Activated T-cell treated with anti-CD3 and anti-CD28 coated beads for 48 hours (primary cell): ENCODE data around the gene SH3RF2.
"Not testable (repeated sequence)": the region's sequence is repeated elsewhere in the genome, so short reads cannot be mapped to it uniquely, and the experiment has no call there.

Source experiments
- DNase-seq: peaks from one replicate; pipeline ENCODE4 v3.0.0-alpha.2; 2020; ENCODE audit warnings: low read depth

The SH3RF2 gene

DNA sequence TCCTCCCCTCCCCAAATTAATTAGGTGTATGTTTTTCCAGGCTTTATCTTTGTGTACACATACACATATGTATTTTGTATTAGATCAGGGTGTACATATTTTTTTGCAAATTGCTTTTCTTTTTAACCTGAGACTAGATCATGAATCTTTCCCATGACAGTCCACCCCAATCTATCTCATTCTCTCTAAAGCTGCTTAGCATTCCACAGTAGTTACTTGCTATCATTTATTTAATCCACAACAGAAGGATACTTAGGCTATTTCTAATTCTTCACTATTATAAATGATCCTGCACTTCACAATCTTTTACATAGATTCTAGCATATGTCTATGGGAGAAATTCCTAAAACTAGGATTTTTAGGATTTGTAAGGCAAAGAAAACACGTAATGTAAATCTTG is 43.9 kb downstream of the SH3RF2 start:
- DNase-seq = no peak

DNA sequence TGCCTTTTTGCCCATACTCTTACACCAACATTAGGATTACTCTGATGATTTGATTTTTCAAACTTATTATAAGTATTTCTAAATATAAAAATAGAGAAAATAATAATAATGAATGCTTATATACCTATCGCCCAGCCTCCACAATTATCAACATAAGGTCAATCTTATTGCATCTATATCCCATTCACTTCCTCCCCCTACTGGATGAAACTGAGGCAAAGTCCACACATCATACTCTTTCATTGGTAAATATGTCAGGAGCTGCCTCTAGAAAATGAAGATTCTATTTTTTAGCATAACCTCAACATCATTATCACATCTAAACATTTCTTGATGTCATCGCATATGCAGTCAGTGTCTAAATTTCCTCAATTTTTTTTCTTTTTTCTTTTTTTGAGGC is 44.3 kb downstream of the SH3RF2 start:
- DNase-seq = no peak

DNA sequence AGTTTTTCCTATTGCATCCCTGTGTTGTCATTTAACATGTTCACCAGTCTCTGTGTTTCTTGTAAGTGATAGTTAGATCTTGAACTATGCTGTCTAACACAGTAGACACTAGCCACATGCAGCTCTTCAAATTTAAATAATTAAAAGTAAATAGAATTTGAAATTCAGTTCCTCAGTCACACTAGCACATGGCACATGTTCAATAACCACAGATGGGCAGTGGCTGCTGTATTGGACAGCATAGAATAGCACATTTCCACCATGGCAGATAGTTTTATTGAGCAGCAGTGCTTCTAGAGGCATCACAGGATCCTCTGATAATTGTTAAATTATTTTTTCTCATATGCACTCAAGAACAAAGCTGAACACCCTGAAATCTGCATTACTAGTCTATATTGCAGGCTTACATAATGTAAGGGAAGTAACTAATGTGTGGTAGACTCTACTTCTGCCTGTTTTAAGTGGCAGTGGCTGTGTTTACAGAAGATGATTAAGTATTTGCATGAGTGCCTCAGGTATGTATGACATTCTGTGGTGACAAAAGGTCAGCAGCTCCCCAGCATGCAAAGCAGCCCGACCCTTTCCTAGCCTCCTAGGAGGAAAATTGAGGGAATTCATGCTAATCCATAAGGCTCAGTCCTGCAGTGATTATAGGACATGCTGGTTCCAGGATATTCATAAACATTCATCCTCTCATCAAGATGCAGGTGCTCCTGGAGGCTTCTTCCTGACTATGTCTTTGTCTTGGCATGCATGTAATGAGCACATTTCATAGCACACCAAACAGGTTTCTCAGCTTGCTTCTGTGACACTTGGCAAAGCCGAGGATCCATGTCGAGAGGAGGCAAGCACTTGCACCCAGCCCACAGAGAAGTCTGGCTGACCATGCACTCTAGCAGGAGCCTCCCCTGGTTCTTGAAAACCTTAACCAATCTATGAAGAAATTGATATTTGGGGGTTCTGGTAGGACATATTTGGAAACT is 45.5 kb downstream of the SH3RF2 start:
- no peak for DNase-seq

DNA sequence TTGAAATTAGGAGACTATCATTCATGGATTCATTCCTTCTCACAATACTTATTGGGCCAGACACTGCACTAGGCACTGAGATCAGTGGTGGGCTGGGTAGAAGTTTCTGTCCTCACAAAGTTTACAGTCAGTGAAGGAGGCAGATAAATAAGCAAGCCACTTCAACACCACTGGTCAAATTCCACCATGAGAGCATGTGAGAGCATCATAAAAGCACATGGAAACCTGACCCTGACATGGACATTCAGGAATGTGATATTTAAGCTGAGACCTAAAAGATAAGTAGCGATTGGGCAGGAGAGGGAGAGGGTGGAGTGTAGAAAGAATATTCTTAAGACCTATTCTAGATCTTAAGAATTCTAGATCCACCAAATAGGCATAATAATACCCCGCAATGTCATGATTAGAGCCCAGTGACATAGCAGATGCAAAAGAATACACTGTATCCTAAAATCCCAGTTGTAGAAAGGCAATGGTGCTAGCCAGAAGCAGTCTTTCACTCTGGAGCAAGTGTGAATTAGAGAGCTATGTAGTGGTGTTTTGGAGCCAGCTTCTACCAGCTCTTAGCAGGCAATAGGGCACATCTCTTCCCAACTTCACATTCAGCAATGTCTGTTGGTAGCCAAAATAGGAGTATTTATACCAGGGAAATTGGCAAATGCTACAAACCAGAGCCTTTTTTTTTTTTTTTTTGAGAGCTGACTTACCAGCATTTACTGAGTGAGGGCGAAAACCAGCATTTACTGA is 46.4 kb downstream of the SH3RF2 start:
- no peak for DNase-seq

DNA sequence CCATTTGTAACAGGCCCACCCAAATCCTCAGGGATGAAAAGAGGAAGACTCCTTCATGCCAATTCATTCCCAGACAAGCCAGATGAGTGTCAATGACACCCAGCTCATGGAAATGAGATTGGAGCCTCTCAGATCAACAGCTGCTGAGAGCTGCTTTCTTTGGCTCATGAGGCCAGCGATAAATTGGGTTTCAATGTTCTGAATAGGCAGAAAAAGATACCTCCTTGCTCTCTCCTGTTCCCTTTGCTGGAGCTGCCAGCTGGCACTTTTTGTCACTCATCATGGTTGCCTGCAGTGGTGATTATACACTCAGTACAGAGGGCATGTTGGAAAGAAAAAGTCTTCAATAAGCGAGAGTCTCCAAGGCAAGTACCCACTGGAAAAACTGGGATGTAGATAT is 47.1 kb downstream of the SH3RF2 start:
- DNase-seq = no peak

DNA sequence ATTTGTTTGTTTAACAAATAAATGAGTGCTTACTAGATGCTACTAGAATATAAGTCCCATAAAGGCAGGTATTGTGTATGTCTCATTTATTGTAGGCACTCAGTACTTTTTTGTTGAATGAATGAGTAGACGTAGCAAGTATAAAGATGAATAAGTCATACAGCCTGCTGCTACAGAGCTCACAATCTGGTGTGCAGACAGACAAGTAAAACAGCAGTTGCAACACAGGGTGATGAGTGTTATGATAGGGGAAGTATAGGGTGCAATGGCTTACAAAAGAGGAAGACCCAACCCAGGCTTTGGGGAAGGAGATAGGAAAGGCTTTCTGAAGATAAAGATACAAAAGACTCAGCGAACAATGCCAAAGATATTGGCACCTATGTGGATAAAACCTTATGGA is 47.7 kb downstream of the SH3RF2 start:
- DNase-seq = no peak

DNA sequence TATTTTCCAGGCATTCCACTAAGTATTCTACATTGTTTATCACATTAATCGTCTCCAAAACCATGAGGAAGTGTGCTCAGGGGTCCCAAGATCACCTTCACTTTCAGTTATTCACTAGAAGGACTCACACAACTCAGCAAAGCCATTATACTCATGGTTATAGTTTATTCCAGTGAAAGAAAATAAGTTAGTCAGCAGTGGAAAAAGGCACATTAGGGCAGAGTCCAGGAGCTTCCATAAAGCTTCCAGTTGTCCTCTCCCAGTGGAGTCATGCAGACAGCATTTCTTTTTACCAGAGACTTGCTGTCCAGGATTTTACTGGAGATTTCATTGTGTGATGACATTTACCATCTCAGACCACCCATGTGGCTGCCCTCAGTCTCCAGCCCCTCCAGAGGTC is 51.5 kb downstream of the SH3RF2 start:
- DNase-seq = no peak

DNA sequence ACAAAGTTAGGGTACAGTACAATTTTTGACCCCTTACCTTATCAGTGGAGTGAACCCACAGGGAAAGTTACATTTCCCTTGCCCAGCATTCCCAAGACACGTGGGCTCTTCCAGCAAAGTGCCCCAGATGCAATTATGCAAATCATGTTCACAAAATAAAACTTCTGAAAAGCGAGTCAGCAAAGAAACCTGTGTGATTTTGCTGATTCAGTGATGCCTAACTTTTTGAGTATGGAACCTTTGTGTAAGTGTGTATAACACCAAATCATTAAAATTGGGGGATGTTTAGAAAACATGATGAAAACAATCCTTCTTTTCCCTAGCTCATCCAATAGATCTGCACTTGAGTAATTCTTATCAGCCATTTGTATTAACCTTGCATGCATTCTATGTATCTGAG is 52.6 kb downstream of the SH3RF2 start:
- no peak for DNase-seq

DNA sequence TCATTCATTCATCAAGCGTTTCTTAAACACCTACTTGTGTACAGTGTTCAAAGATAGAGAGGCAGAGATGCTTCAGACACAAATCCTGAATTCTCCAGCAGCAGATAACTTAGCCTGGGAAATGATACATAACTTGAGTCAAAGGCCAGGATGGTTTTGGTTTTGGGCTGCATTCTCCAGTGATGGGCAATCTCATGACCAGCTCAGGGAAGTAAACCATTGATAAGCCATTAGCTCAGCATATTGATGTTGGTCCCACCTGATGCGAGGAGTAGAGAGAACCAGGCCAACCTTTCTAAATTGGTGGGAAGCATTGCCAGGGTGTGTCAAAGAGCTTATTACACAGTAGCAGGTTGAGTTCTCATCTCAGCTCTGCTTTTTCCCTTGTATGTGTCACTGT is 53.0 kb downstream of the SH3RF2 start:
- DNase-seq = no peak

DNA sequence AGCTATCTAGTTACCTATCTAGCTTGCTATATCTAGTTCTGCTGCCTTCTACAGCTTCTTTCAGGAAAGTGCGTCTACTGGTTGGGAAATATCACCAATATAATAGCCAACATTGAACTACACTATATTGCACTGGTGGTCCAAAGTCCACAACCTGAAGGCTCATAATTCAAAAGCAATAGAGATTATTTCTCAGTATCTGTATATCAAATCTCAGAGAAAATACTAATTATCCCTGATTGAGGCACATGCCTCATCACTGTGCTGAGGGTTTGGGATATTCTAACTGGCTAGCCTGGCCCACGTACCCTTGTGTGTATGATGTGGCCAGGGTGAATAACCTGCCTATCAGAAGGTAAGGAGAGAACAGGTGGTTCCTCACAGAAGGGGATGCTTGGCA is 53.8 kb downstream of the SH3RF2 start:
- DNase-seq = no peak

DNA sequence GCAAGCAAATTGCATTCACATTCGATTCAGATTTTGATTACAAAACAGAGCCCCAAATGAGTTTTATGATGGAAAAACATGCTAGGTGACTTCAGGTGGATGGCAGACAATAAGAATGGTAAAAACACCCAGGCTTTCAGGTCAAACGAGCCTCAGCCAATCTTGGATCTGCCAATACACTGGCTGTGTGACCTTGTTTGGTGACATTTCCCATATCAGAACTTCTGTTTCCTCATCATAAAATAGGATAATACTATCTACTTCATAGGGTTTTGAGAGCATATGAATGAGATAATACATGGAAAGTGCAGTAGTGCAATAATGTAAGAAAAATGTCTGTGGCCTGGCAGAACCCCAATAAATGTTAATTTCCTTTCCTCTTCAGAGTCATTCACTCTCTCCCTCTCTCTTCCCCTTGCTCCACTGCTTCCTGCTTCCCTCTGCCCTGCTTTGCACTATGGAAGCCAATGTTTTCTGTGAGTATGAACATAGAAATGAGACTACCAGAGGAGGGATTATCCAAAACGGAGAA is 54.7 kb downstream of the SH3RF2 start:
- DNase-seq = no peak

DNA sequence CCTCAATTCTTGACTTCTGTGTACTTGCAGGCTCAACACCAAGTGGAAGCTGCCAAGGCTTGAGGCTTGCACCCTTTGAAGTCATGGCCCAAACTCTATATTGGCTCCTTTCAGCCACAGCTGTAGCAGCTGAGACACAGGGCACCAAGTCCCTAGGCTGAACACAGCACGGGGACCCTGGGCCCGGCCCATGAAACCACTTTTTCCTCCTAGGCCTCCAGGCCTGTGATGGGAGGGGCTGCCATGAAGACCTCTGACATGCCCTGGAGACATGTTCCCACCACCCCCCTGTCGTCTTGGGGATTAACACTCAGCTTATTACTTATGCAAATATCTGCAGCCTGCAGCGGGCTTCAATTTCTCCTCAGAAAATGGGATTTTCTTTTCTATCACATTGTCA is 57.2 kb downstream of the SH3RF2 start:
- DNase-seq = not testable (repeated sequence)

DNA sequence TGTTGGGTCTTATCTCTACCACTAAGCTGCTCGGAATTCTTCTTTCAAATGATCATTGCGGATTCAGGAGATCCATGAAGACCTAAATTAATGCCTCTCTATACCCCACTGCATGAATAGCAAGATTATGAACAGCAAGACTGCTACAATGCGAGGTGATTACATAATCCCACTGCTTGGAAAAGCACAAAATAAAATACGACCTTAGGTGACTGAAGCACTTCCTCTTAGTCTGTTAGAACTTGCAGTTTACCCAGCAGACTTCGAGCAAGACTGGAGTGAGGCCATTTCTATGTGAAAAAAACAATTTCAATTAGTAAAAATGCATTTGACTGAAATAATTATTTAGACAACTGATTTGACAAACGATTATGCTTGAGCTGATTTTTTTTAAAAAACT is 59.8 kb downstream of the SH3RF2 start:
- DNase-seq = no peak

DNA sequence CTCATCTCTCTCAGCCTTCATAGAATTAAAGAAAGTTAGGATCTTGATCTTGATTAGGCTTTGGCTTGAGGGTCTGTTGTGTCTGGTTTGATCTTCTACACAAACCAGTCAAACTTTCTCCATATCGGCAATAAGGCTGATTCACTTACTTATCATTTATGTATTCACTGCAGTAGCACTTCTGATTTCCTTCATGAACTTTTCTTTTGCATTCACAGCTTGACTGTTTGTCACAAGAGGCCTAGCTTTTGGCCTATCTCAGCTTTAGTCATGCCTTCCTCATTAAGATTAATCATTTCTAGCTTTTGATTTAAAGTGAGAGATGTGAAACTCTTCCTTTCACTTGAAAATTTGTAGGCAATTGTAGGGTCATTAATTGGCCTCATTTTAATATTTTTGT is 62.8 kb downstream of the SH3RF2 start:
- DNase-seq = no peak

DNA sequence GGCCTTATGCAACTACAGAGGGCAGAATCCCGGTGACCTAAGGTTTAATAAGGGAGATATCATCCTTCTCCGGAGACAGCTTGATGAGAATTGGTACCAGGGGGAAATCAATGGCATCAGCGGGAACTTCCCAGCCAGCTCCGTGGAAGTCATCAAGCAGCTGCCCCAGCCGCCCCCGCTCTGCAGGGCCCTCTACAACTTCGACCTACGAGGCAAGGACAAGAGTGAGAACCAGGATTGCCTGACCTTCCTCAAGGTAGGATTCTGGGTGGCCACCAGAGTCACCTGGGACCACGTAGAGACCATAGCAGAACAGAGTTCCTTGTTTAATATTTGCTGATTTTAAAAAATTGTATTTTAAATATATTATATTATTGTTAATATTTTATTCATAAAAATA is 63.7 kb downstream of the SH3RF2 start:
- no peak for DNase-seq

DNA sequence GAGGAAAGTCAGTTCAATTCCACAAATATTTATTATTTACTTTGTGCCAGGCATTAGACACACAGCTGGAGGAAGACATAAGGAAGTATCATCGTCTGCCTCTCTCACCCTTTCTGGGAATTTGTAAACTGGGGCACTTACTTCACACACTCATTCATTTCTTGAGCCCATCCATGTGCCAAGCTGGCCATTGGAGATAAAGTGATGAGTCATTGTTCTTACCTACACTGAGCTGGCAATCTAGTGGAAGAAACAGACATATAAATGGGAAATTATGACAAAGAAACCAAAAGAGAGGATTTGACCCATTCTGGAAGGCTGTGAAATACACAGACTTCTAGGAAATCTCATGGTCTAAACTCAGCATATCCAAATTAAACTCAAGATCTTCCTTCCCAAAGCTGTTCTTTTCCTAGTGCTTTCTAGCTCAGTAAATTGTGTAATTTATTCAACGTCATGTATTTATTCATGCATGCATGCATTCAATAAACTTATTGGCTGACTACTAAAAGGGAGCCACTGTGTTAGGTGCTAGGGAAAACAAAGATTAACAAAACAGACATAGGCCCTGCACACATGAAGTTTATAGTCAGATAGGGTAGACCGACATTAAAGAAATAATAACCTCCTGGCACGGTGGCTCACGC is 65.3 kb downstream of the SH3RF2 start:
- DNase-seq = no peak

DNA sequence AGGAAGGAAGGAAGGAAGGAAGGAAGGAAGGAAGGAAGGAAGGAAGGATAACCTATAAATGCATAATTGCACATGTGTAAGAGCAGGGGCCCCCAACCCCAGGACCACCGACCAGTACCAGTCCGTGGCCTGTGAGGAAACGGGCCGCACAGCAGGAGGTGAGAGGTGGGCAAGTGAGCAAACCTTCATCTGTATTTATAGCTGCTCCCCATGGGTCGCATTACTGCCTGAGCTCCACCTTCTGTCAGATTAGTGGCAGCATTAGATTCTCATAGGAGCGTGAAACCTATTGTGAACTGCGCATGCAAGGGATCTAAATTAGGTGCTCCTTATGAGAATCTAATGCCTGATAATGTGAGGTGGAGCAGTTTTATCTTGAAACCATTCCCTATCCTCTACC is 66.1 kb downstream of the SH3RF2 start:
- no peak for DNase-seq

DNA sequence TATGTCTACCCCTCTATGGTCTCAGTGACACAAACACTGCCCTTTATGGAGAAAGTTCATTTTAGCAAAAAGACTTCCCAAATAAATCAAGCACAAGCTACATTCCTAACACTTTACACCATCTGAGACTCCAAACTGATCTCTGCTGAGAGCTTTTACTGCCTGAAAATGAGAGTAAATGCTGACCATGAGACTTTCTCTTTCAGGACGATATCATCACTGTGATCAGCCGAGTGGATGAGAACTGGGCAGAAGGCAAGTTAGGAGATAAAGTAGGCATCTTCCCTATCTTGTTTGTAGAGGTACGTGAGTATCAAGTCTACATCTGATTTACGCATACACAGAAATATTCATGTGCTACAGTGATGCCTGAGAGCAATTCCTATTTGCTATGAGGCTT is 67.5 kb downstream of the SH3RF2 start:
- DNase-seq = no peak

DNA sequence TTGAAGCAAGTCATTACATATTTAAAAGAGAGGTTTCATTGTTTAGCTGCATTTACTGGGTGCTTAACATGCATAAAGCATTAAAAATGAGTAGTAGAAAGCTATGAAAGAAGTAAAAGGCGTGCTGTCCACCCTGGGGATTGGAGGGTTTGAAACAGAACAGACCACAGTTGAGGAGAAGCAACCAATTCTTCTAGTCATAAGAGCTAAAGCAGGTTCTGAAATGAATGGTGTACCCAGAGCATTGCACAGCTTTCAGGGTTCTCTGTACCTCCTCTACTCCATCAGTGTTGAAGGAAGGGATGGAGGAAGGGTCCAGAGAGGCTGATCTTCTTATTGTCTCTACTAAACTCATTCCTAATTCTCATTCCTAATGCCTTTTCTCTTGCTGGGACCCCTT is 68.9 kb downstream of the SH3RF2 start:
- no peak for DNase-seq

DNA sequence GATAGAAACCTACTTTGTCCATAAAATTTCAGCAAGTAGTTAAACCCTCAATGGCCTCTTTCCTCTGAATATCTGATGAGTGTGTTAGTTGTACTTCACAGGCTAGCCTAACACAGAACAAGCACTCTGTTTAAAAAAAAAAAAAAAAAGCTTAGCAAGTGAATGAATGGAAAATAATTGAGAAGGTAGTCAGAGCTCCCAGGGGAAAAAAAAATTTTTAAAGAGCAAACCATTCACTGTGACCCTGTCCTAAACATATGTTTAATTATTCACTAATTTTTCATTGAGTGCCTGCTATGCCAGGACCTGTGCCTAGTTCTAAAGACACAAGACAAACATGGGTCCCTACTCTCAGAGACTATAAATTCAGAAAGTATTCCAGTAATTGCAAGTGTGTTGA is 69.3 kb downstream of the SH3RF2 start:
- no peak for DNase-seq

DNA sequence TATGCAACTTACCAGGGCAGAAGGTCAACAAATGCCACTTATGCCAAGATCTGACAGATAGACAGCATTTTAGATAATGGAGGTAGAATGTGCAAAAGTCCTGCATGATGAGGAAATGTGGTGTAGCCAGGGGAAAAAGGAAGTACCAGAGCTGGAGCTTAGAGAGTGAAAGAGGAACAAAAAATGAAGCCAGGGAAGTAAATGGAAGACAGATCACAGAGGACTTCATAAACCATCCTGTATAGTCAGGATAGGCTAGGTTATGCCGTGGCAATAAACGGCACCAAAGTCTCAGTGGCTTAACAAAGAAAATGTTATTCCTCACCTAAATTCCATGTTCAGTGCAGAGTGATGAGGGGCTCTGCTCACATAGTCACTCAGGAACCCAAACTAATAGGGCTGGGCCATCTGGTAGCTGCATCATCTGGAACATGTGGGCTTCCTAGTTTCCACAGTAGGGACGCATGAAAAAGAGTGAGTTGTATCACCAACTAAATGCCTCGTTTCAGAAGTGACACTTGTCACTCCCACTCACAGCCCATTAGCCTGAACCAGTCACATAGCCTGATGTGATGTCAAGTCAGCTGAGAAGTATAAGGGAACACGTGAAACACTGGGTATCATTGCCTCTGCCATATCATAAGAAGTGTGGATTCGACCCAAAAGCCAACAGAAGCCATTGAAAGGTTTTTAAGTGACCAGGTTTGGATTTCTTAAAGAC is 70.3 kb downstream of the SH3RF2 start:
- no peak for DNase-seq

DNA sequence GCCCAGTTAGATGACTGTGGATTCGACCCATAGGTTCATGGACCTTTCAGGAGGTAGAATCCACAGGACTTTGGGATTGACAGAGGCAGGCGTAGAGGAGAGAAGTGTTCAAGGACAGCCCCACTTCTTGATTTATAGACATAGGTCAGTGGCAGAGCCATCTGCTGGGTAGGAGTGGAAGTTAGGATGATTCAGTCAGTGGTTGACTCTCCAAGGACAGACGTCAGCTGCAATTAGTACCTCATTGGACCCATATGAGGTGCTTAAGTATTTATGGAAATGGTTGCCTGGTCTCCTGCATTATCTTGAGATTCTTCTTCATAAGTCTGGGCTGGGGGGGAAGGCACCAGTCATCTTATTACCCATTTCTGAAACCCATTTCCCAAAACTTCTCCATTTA is 70.9 kb downstream of the SH3RF2 start:
- no peak for DNase-seq
